HUES48 (cell line): ENCODE measurements around the gene CLEC16A.

ENCODE experiments used
- H3K27ac ChIP-seq: one replicate; pipeline ENCODE4 v1.7.0; 2013; ENCODE audit warnings: low read depth, low read length, inconsistent platforms
- H3K27me3 ChIP-seq: 2 replicates; pipeline ENCODE4 v1.6.1; 2013; ENCODE audit warnings: mild to moderate bottlenecking, low read length; ENCODE audit not compliant: control insufficient read depth, insufficient read depth
- H3K36me3 ChIP-seq: 2 replicates; pipeline ENCODE4 v1.6.1; 2013; ENCODE audit warnings: low read length; ENCODE audit not compliant: control insufficient read depth, insufficient read depth
- H3K4me1 ChIP-seq: 2 replicates; pipeline ENCODE4 v1.6.1; 2013; ENCODE audit warnings: mild to moderate bottlenecking, low read length; ENCODE audit not compliant: control insufficient read depth, insufficient read depth
- H3K4me3 ChIP-seq: 2 replicates; pipeline ENCODE4 v1.5.1; 2013; ENCODE audit warnings: mild to moderate bottlenecking, low read depth, low read length
- H3K9ac ChIP-seq: 2 replicates; pipeline ENCODE4 v1.6.1; 2013; ENCODE audit warnings: mild to moderate bottlenecking, low read depth, low read length, moderate library complexity
- H3K9me3 ChIP-seq: 2 replicates; pipeline ENCODE4 v1.6.1; 2013; ENCODE audit warnings: low read length; ENCODE audit not compliant: control insufficient read depth, insufficient read depth

Gene CLEC16A

DNA sequence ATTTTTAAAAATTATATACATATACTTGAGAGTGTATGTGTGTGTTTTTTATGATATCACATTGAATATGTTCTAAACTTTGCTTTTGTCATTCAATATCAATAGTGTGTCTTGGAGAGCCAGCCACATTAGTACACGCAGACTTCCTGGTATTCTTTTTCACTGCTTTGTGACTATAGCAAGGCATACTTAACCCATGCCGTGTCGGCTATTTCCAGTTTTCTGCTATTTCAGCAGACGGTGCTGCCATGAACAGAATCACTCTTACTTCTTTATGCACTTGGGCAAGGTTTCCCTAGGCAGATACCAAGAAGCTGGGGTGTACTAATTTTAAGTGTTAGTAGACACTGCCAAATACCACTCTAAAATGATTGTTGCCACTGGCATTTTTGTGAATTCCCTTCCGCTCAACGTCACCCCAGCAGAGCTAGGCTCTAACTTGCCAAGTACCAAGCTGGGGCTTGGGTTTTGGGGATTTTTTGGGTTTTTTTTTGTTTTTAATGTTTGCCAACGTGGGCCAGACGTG is 176.8 kb downstream of the CLEC16A start:
- H3K36me3 ChIP-seq = peaks cover 13% of the 10 kb centered on the region
- H3K9ac ChIP-seq = no peak overlapping the region
- no peaks in the 10 kb centered on the region for H3K9me3 ChIP-seq
- no peak overlapping the region for H3K27ac ChIP-seq
- H3K27me3 ChIP-seq = no peaks in the 10 kb centered on the region
- H3K4me1 ChIP-seq = no peaks in the 10 kb centered on the region
- no peak overlapping the region for H3K4me3 ChIP-seq

DNA sequence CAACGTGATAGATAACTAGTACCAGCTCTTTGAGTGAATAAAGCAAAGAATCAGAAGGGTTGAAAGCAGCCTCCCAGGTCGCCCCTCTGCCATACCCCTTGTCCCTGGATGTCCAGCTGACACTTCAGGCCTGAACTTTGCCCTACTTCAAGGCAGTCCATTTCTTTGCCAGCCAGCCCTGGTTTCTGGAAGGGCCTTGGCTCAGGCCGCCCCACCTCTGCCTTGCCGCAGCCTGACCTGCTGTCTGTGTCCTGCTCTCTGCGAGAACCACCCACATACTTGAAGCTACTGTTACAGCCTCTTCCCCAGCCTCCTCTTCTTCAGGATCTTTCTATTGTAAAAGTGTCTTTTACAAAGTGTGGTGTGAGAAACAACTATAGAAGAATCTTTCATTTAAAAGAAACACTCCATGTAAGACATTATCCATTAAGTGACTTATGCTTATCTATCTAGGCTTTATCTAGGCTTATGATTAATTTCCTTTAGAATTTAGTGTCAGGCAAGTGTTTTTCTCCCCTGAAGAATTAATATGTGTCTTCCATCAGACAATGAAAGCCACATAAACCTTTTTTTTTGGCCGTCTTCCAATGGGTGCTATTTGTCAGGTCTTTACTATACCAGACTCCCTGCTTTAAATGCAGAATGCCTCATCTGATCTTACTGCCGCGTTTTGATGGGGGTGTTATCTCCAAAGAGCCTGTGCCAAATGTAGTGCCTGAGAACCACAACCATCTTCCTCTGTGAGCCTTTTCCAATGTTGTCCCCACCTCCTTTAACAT is 177.7 kb downstream of the CLEC16A start:
- Histone ChIP-seq H3K9ac (no peak overlapping the region), H3K27ac (no peak overlapping the region), H3K27me3 (no peaks in the 10 kb centered on the region), H3K36me3 (peaks cover 13% of the 10 kb centered on the region), H3K4me1 (no peaks in the 10 kb centered on the region), H3K9me3 (no peaks in the 10 kb centered on the region), H3K4me3 (no peak overlapping the region)

DNA sequence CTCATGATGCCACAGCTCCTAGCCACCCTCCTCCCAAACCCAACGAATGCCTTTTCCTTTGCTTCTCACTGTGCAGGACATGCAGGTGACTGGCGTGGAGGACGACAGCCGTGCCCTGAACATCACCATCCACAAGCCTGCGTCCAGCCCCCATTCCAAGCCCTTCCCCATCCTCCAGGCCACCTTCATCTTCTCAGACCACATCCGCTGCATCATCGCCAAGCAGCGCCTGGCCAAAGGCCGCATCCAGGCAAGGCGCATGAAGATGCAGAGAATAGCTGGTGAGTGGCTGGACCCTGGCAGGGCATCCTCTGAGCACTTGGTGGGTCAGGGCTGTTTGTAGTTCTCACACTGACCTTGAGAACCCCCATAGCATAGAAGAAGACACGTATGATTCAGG is 179.3 kb downstream of the CLEC16A start:
- H3K27me3 ChIP-seq = no peaks in the 10 kb centered on the region
- no peaks in the 10 kb centered on the region for H3K4me1 ChIP-seq
- H3K27ac ChIP-seq = no peak overlapping the region
- H3K9me3 ChIP-seq = no peaks in the 10 kb centered on the region
- H3K36me3 ChIP-seq = peaks cover 13% of the 10 kb centered on the region
- no peak overlapping the region for H3K4me3 ChIP-seq
- H3K9ac ChIP-seq = no peak overlapping the region

DNA sequence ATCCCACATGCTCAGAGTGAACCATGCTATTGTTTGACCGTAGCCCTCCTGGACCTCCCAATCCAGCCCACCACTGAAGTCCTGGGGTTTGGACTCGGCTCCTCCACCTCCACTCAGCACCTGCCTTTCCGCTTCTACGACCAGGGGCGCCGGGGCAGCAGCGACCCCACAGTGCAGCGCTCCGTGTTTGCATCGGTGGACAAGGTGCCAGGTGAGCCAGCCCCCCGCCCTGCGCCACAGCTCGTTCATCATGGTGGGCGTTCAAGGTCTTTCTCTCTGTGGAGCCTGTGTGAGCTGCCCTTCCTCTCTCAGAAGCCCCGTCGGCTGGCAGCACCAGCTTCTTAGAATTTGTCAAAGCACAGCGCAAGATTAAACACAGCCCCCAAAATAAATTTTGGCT is 181.6 kb downstream of the CLEC16A start:
- Histone ChIP-seq H3K4me3 (no peak overlapping the region), H3K9ac (no peak overlapping the region), H3K27me3 (no peaks in the 10 kb centered on the region), H3K36me3 (peaks cover 12% of the 10 kb centered on the region), H3K27ac (no peak overlapping the region), H3K9me3 (no peaks in the 10 kb centered on the region), H3K4me1 (no peaks in the 10 kb centered on the region)

DNA sequence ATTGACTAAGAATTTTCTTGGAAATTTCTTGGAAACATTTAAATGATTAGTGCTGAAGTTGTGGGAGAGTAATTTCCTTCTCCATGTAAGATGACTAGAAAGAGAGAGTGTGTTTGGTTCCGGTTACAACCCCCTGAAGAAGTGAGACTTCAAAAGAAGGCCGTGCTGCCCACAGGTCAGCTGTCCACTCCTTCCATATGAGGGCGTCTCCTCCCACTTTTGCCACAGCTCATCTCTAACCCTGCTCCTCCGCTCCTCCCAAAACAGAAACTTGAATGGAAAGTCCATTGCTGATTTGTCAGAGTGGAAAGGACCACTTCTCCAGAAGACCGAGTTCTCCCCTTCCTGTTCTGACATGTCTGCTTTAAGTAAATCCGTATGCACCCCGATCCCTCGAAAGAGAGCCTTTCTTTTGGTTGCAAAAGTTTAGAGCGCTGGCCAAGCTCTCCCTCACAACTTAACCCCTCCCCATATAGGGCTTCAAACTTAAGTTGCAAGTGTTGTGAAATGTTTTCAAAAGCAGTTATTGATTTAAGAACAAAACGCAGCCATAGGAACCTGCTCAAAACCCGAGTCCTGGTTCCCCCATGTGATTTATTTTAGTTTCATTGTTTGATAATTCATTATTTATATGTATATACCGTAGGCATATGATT is 182.2 kb downstream of the CLEC16A start:
- Histone ChIP-seq H3K9ac (no peak overlapping the region), H3K4me1 (no peaks in the 10 kb centered on the region), H3K27ac (no peak overlapping the region), H3K4me3 (no peak overlapping the region), H3K27me3 (no peaks in the 10 kb centered on the region), H3K36me3 (peaks cover 9% of the 10 kb centered on the region), H3K9me3 (no peaks in the 10 kb centered on the region)

DNA sequence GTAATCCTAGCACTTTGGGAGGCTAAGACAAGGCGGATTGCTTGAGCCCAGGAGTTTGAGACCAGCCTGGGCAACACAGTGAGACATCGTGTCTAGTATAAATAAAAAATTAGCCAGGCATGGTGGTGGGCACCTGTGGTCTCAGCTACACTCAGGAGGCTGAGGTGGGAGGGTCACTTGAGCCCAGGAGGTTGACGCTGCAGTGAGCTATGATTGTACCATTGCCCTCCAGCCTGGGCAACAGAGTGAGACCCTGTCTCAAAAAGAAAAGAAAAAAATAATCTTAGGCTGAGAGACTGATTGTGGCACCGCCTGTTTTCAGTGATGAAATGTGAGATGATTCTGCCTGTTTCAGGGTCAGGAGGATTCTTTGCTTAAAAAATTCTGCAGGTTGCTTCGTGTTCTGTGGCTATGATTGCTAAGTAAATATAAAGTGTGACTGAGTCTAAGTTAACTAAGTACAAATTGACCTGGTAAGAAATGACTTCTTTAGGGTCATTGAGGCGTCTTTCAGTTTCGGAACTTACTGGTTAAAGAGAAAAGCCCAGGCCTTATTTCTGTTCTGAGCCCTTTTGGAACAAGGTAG is 183.3 kb downstream of the CLEC16A start:
- H3K9me3 ChIP-seq = no peaks in the 10 kb centered on the region
- H3K4me3 ChIP-seq = no peak overlapping the region
- no peaks in the 10 kb centered on the region for H3K4me1 ChIP-seq
- H3K9ac ChIP-seq = no peak overlapping the region
- H3K36me3 ChIP-seq = peaks cover 9% of the 10 kb centered on the region
- no peak overlapping the region for H3K27ac ChIP-seq
- H3K27me3 ChIP-seq = no peaks in the 10 kb centered on the region

DNA sequence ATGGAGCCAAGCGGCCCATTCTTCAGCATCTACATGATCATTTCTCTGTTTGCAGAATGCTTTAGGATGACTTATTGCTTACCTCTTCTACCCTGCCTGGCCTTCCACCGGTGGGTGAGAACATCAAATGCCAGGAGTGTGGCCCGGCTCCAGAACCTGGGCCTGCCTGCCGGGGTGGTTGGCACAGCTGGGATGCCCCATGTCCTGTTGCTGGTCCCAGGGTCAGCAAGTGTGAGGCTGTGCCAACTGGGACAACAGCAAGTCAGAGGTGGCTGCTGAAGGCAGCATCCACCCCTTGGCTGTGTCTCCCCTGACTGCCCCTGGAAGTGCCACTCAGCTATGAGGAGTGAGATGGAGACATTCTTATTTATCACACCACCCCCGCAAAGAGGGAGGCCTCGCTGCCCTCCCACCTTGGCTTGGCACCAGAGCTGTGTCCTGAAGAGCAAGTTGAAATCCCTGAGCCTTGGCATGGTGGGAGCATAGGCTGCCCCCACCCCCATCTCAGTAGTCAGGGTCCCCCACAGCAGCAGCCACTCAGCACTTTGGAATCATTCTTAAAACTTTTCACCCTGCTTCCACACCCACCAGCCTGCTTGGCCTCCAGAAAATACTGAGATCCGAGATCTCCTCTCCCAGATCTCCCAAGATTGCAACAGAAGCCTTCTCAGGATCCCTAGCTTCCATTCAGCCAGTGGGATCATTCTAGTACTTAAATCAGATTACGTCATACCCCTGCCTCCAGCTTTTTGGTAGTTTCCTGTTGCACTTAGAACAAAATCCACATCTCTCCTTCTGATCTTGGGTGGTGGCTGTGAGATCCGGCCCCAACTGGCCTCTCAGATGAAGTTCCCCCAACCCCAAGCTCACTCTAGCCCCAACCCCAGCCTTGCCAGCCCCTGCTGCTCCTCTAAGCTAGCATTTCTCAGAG is 184.1 kb downstream of the CLEC16A start:
- peaks cover 9% of the 10 kb centered on the region for H3K36me3 ChIP-seq
- no peaks in the 10 kb centered on the region for H3K4me1 ChIP-seq
- no peak overlapping the region for H3K4me3 ChIP-seq
- H3K9ac ChIP-seq = no peak overlapping the region
- no peak overlapping the region for H3K27ac ChIP-seq
- no peaks in the 10 kb centered on the region for H3K27me3 ChIP-seq
- no peaks in the 10 kb centered on the region for H3K9me3 ChIP-seq

DNA sequence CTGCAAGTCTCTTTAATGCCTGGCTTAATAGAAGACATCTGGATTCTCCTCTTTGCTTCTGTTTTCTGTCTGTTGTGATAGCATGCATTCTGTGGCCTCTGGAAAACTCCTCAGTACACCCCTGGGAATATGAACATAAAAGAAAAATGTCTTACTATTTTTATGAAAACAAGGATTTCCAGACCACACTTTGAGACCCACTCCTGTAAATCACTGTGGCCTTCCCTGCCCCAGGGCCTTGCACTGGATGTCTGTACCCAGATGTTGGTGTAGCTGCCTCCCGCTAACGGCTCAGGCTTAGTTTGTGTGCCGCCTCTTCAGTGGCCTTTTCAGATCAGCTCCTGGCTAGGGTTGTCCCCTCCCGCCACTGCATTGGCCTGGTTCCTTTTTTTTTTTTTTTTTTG is 185.0 kb downstream of the CLEC16A start:
- Histone ChIP-seq H3K27ac (no peak overlapping the region), H3K9me3 (no peaks in the 10 kb centered on the region), H3K4me1 (no peaks in the 10 kb centered on the region)

DNA sequence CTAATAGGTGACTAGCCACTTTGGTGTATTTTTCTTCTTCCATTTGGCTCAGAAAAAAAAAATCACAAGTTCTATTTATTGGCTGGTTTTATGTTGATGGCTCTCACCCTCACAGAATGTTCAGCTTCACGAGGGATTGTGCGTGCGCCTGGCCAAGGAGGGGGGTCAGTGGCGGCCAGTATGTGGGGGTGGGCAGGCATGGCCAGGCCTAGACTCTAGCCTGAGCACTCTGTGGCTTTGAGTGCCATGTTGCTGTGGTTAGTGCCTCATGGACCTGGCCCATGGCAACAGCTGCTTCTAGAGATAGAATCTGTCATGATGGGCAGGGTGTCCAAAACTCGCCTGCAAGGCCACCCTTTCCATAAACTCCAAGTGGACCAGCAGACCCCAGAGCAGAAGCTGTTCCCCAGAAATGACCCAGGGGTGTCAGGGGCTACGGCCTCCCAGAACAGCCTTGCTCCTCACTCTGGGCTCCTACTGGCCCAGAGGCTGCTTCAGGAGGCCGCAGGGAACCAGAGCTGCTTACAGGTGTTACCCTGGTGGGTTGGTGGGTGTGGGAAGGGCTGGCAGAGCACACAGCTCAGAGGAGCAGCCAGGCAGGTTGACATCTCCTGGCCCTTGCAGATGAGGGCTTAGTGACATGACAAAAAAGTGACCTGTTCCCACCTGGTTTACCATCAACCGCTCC is 186.8 kb downstream of the CLEC16A start:
- Histone ChIP-seq H3K36me3 (no peaks in the 10 kb centered on the region), H3K27me3 (no peaks in the 10 kb centered on the region), H3K4me3 (no peak overlapping the region), H3K9me3 (no peaks in the 10 kb centered on the region), H3K4me1 (no peaks in the 10 kb centered on the region), H3K9ac (no peak overlapping the region), H3K27ac (no peak overlapping the region)

More for the DNA sequence above, 185.0 kb downstream of the CLEC16A start:
- H3K4me3 ChIP-seq = no peak overlapping the region
- H3K36me3 ChIP-seq = no peaks in the 10 kb centered on the region; the same call in 1 of the 2 replicates
- no peak overlapping the region for H3K9ac ChIP-seq
- H3K27me3 ChIP-seq = no peaks in the 10 kb centered on the region

DNA sequence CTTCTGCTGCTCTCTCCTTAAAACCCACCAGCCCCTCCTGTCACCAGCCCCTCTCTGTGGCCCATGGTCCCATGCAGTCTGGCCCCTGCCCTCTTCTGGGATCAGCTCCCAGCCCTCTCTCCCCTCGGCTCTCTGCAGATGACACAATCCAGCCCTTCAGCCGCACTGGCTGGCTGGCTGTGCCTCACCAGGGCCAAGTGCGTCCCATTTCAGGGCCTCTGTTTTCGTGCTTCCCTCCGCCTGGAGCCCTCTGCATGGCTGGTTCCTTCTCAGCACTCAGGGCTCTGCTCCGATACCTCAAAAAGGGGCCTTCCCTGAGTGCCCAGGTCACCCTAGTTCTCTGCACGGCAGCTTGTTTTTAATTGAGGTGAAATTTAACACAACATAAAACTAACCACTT is 187.3 kb downstream of the CLEC16A start:
- Histone ChIP-seq H3K36me3 (no peaks in the 10 kb centered on the region), H3K27me3 (no peaks in the 10 kb centered on the region), H3K4me3 (no peak overlapping the region), H3K27ac (no peak overlapping the region), H3K9ac (no peak overlapping the region), H3K9me3 (no peaks in the 10 kb centered on the region), H3K4me1 (no peaks in the 10 kb centered on the region)
